HCT116 (cell line): Measurements from ENCODE around the gene SOCS4. TPM values are rescaled to one million over a fixed set of nuclear protein-coding genes. Genes with fewer than 3 reads are reported as not detected.

Experiments
- ATAC-seq: fragments of 200-7000 bp; cut with Tn5 transposase; 2 replicates; pipeline ENCODE4 v1.9.1; 2020; ENCODE audit warnings: mild to moderate bottlenecking, moderate library complexity
- BruUV-seq: library from RNA; stranded (reverse); fragments of 400-500 nt; replicated peaks from 2 replicates; lab custom pipeline; 2021; lab: Mats Ljungman, UMichigan
- CTCF ChIA-PET: fragments of 300-600 bp; sonication (Branson Sonifier 250); formaldehyde crosslinking; loops from one replicate; lab custom pipeline; 2021; ENCODE audit warnings: antibody characterized with exemption; lab: Charles Lee
- POLR2A ChIA-PET: fragments of 300-600, 350-600 bp; sonication (Branson Sonifier 250); formaldehyde crosslinking; loops from one replicate; lab custom pipeline; 2021; ENCODE audit warnings: antibody characterized with exemption; lab: Charles Lee
- RAD21 ChIA-PET, 2 experiments: fragments of 300-600 bp; sonication (Branson Sonifier 250); formaldehyde crosslinking; loops; one replicate each; lab custom pipeline; 2023; ENCODE audit warnings: low total read pairs in 2 of 2; ENCODE audit not compliant: uncharacterized antibody in 2 of 2, unreplicated experiment in 2 of 2, low non-redundant PET in 1 of 2; lab: Charles Lee
- DNase-seq: peaks from one replicate; pipeline ENCODE4 v3.0.0-alpha.2; 2010; ENCODE audit warnings: low read depth, low spot score
- H2AFZ ChIP-seq: fragments of 200-600 bp; shearing (Covaris generic), sonication (generic); 2 replicates; pipeline ENCODE4 v1.6.1; 2017; ENCODE audit warnings: low read depth, mixed run types, mixed read lengths, antibody characterized with exemption, low read length; ENCODE audit not compliant: poor library complexity, severe bottlenecking
- H3K27ac ChIP-seq: 2 replicates; pipeline ENCODE4 v1.5.1; 2012; ENCODE audit warnings: low read depth, low read length
- H3K27me3 ChIP-seq: fragments of 200-600 bp; sonication (generic); 2 replicates; pipeline ENCODE4 v1.6.1; 2016; ENCODE audit warnings: mixed run types, low read length, mixed read lengths; ENCODE audit not compliant: insufficient read depth
- H3K36me3 ChIP-seq, 2 experiments: fragments of 200-500 bp in 1 of 2; fragments of 200-600 bp in 1 of 2; sonication (Bioruptor generic) in 1 of 2; sonication (generic) in 1 of 2; 2 replicates each; pipeline versions ENCODE4 v1.5.1 to v1.6.1; 2014 to 2016; ENCODE audit warnings: low read length in 2 of 2, inconsistent platforms in 1 of 2, mixed read lengths in 1 of 2, mixed run types in 1 of 2; ENCODE audit not compliant: insufficient read depth in 2 of 2, control insufficient read depth in 1 of 2
- H3K4me1 ChIP-seq, 2 experiments: fragments of 200-600 bp in 1 of 2; sonication (generic) in 1 of 2; 2 replicates each; pipeline versions ENCODE4 v1.5.1 to v1.6.1; 2012 to 2017; ENCODE audit warnings: low read length in 2 of 2, inconsistent platforms in 1 of 2, mild to moderate bottlenecking in 1 of 2, mixed read lengths in 1 of 2, mixed run types in 1 of 2, moderate library complexity in 1 of 2; ENCODE audit not compliant: insufficient read depth in 2 of 2, control insufficient read depth in 1 of 2
- H3K4me2 ChIP-seq: fragments of 200-600 bp; sonication (generic); 2 replicates; pipeline ENCODE4 v1.6.1; 2017; ENCODE audit warnings: mixed run types, low read length, mixed read lengths
- H3K4me3 ChIP-seq, 2 experiments: fragments of 200-600 bp in 1 of 2; sonication (generic) in 1 of 2; replicated peaks in 1 of 2; 2 replicates each; pipeline ENCODE4 v1.5.1; 2011 to 2016; ENCODE audit warnings: low read length in 2 of 2, control low read depth in 1 of 2, low read depth in 1 of 2, mild to moderate bottlenecking in 1 of 2, mixed read lengths in 1 of 2, mixed run types in 1 of 2
- H3K79me2 ChIP-seq: fragments of 200-600 bp; sonication (generic); 2 replicates; pipeline ENCODE4 v1.6.1; 2017; ENCODE audit warnings: mild to moderate bottlenecking, mixed run types, low read length, moderate library complexity, mixed read lengths; ENCODE audit not compliant: insufficient read depth
- H3K9ac ChIP-seq: fragments of 200-600 bp; sonication (generic); 2 replicates; pipeline ENCODE4 v1.6.1; 2016; ENCODE audit warnings: low read length, mixed read lengths
- H3K9me2 ChIP-seq: fragments of 200-600 bp; sonication (generic), shearing (Covaris generic); 2 replicates; pipeline ENCODE4 v1.6.1; 2017; ENCODE audit warnings: mixed run types, mild to moderate bottlenecking, moderate library complexity; ENCODE audit not compliant: insufficient read depth
- H3K9me3 ChIP-seq, 2 experiments: fragments of 200-500 bp in 1 of 2; fragments of 200-600 bp in 1 of 2; sonication (Bioruptor generic) in 1 of 2; sonication (generic) in 1 of 2; 2 replicates each; pipeline ENCODE4 v1.6.1; 2014 to 2017; ENCODE audit warnings: low read length in 2 of 2, mixed read lengths in 2 of 2, inconsistent platforms in 1 of 2, low read depth in 1 of 2, mild to moderate bottlenecking in 1 of 2, mixed run types in 1 of 2, moderate library complexity in 1 of 2; ENCODE audit not compliant: control insufficient read depth in 1 of 2, insufficient read depth in 1 of 2
- H4K20me1 ChIP-seq: fragments of 200-600 bp; sonication (generic), shearing (Covaris generic); 2 replicates; pipeline ENCODE4 v1.6.1; 2017; ENCODE audit warnings: mixed run types, mild to moderate bottlenecking, moderate library complexity; ENCODE audit not compliant: insufficient read depth
- CBX3 ChIP-seq: IDR thresholded peaks from 2 replicates; pipeline ENCODE4 v1.6.1; 2012; ENCODE audit warnings: low read depth
- EGR1 ChIP-seq: IDR thresholded peaks from 2 replicates; pipeline ENCODE4 v1.6.1; 2012; ENCODE audit warnings: low read depth
- intact Hi-C: fragments of 100-400 bp; cut with micrococcal nuclease; formaldehyde crosslinking; loops from 2 replicates; pipeline ENCODE4 v1.10.0; 2022
- total RNA-seq: library from RNA; stranded (reverse); gene quantifications from one replicate; pipeline ENCODE4 v1.2.1, GENCODE V29; 2021; ENCODE audit not compliant: unreplicated experiment
- TF ChIP-seq, protein P1 (sequence below): IDR thresholded peaks from 2 replicates; pipeline ENCODE4 v1.6.1; 2012; ENCODE audit warnings: low read depth

The SOCS4 gene
- total RNA-seq, 1 experiment from 2014 or later, result 23.7 TPM

GRCh38 chr14:55059333-55059732, 32.3 kb downstream of the SOCS4 start:
- H3K36me3 ChIP-seq, result peaks cover 33 to 36% of the 10 kb centered on the region in 2 experiments; a peak in 3 of 4 replicates
- no peaks in the 10 kb centered on the region for H3K4me1 ChIP-seq
- RAD21 ChIA-PET, result interaction anchor here in 1 of 2 experiments (0.7 kb wide), 1 partner anchor 503 kb away, joined by 3 read pairs; no protein-coding TSS in a partner anchor
- no peaks in the 10 kb centered on the region for H3K9me3 ChIP-seq
- no peaks in the 10 kb centered on the region for H3K9me2 ChIP-seq
- ATAC-seq, result no peak
- H2AFZ ChIP-seq, result no peak overlapping the region
- intact Hi-C loops, result no loop called here
- no peak overlapping the region for H3K9ac ChIP-seq
- no peak for DNase-seq
- no peaks in the 10 kb centered on the region for H3K27me3 ChIP-seq
- no peak overlapping the region for H3K4me3 ChIP-seq
- no peak overlapping the region for H3K27ac ChIP-seq
- POLR2A ChIA-PET, result interaction anchor here (0.7 to 1.2 kb wide), 2 partner anchors 8 to 18 kb away, joined by 3 to 8 read pairs; partner anchors contain the start of gene MAPK1IP1L
- BruUV-seq, result no TSS peak
- CTCF ChIA-PET, result interaction anchor here (1.2 kb wide), 1 partner anchor 8 kb away, joined by 3 read pairs; the partner anchor contains the start of gene MAPK1IP1L
- no peak overlapping the region for H3K4me2 ChIP-seq
- peaks cover 38% of the 10 kb centered on the region; the same call in 1 of the 2 replicates for H4K20me1 ChIP-seq
- H3K79me2 ChIP-seq, result peaks cover 95% of the 10 kb centered on the region
- TF ChIP-seq CBX3 (no peak), EGR1 (no peak)
- TF ChIP-seq, protein P1, sequence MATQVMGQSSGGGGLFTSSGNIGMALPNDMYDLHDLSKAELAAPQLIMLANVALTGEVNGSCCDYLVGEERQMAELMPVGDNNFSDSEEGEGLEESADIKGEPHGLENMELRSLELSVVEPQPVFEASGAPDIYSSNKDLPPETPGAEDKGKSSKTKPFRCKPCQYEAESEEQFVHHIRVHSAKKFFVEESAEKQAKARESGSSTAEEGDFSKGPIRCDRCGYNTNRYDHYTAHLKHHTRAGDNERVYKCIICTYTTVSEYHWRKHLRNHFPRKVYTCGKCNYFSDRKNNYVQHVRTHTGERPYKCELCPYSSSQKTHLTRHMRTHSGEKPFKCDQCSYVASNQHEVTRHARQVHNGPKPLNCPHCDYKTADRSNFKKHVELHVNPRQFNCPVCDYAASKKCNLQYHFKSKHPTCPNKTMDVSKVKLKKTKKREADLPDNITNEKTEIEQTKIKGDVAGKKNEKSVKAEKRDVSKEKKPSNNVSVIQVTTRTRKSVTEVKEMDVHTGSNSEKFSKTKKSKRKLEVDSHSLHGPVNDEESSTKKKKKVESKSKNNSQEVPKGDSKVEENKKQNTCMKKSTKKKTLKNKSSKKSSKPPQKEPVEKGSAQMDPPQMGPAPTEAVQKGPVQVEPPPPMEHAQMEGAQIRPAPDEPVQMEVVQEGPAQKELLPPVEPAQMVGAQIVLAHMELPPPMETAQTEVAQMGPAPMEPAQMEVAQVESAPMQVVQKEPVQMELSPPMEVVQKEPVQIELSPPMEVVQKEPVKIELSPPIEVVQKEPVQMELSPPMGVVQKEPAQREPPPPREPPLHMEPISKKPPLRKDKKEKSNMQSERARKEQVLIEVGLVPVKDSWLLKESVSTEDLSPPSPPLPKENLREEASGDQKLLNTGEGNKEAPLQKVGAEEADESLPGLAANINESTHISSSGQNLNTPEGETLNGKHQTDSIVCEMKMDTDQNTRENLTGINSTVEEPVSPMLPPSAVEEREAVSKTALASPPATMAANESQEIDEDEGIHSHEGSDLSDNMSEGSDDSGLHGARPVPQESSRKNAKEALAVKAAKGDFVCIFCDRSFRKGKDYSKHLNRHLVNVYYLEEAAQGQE, result no peak
